Measurements from ENCODE around the gene DEF6. TPM values are rescaled to one million over a fixed set of nuclear protein-coding genes. Genes with fewer than 3 reads are reported as not detected.
"Not testable (repeated sequence)": the region's sequence is repeated elsewhere in the genome, so short reads cannot be mapped to it uniquely, and the experiment has no call there.

Gene DEF6
- total RNA-seq, 1 experiment from 2014 or later: 23.6 TPM

GRCh38 chr6:35278708-35279107, 18.9 kb upstream of the DEF6 start:
- no peak for DNase-seq (ENCODE audit: low read depth)

DNA sequence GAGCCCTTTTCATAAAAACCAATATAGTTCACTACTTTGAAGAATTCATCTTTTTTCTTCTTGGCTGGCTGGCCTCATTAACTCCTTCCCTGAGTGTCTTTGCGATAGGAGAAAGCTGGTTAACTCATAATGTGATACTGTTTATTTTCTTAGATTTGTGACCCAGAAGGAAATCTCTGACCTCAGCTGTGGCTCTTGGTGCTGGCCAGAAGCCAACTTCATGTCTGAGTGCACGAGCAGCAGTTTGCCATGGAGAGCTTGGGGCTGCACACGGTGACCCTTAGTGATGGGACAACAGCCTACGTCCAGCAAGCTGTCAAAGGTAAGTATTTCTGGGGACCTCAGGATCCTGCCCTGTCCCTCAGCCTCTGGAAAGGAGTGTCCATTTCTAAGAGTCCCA, 16.7 kb upstream of the DEF6 start:
- DNase-seq (ENCODE audit: low read depth): peak; percentile 46

DNA sequence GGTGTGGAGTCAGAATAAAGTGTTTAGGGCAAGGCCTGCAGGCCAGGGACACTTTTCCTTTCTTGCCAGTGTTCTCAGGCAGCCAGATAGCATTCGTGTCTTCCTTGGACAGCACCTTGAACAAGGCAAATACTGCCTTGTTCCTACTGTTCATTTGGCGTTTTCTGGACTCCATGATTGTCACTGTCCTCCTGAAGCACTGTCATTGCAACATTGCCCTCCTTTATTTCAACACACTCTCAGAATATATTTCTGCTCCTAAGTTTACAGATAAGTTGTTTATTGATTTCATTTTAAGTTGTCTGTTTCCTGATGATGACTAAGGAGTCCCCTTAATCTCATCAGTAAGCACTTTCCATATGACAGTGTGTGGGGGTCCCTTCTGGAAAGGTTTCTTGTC, 15.1 kb upstream of the DEF6 start:
- DNase-seq (ENCODE audit: low read depth): no peak

GRCh38 chr6:35283361-35283760, 14.3 kb upstream of the DEF6 start:
- no peak for DNase-seq (ENCODE audit: low read depth)

DNA sequence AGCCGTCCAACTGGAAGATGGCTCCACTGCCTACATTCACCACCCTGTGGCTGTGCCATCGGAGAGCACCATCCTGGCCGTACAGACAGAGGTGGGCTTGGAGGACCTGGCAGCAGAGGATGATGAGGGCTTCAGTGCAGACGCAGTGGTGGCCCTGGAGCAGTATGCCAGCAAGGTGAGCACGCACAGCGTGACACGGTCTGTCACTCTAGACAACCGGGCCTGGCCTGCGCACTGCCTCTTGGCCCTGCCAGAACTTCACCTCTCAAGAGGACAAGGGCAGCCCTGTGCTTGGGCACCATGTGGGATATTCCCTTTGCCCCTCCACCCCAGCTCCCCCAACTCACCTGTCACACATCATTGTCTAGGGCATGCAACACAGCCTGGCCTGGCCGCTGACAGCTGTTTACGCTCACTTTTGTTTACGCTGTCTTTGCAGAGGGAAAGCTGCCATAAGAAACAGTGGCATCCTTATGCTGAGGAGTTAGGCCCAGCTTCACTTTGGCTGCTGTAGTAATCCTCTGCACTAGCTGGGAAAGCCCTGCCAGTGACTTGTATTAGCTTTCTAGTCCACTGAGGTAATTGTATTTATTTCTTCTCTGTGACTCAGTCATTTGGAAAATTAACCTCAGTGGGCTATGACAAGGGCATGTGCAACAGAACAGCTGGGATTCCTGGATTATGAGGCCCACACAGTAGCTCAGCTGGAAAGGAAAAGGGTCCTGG, 9.8 kb upstream of the DEF6 start:
- no peak for DNase-seq (ENCODE audit: low read depth)

- DNase-seq (ENCODE audit: low read depth): no peak
These were observed 8.8 kb upstream of the DEF6 start for GRCh38 chr6:35288834-35289233.

DNA sequence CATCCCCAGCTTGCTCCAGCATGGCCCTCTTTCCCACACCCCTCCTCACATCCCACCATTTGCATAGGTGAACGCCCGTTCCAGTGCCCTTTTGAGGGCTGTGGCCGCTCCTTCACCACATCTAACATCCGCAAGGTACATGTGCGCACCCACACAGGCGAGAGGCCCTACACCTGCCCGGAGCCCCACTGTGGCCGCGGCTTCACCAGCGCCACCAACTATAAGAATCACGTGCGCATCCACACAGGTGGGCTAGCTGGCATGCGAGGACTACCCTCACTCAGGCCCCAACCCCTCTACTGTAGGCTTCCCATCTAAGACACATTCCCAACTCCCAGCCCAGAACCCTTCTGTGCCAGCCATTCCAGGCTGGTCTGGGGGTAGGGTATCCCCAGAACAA, 6.1 kb upstream of the DEF6 start:
- DNase-seq (ENCODE audit: low read depth): no peak

DNA sequence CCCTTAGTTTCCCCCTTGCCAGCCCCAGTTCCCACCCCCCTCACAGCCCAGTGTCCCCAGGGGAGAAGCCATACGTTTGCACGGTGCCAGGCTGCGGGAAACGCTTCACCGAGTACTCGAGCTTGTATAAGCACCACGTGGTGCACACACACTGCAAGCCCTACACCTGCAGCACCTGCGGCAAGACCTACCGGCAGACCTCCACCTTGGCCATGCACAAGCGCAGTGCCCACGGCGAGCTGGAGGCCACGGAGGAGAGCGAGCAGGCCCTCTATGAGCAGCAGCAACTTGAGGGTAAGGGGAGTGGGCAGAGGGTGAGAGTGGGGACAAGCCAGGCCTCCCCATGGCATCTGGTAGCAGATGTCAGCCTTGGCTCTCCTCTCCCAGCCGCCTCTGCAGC, 5.1 kb upstream of the DEF6 start:
- DNase-seq (ENCODE audit: low read depth): no peak

DNA sequence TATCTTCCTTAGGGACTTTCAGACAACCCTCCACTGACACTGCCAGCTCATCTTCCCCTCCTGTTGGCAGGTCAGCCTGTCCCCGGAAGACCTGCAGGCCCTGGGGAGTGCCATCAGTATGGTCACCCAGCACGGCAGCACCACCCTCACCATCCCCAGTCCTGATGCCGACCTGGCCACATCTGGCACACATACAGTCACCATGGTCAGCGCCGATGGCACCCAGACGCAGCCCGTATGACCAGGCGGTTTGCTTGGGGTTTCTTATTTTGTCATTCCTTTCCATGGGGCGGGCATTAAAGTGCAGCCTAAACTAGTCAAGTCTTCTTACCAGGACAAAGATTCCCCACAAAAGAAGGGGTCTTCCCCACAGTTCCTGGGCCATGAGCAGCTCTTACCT, 3.9 kb upstream of the DEF6 start:
- DNase-seq (ENCODE audit: low read depth): no peak

- peak; percentile 53 for DNase-seq (ENCODE audit: low read depth)
These were observed 3.2 kb upstream of the DEF6 start for GRCh38 chr6:35294308-35294945.

DNA sequence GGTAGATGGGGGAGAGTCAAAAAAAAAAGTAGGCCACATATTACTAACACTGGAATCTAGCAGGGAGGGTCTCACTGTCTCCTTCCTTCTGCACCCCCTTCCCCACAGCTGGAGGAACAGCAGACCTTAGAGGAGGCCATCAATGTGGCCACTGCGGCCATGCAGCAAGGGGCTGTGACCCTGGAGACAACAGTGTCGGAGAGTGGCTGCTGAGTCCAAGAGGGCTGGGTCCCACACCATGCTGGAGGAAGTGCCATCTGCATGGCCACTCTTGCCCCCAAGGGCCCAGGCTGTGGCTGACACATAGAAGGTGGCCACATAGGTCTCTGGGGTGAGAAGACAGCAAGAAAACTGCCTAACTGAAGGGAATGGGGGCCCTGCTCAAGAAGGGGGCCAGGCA, 2.6 kb upstream of the DEF6 start:
- no peak for DNase-seq (ENCODE audit: low read depth)

DNA sequence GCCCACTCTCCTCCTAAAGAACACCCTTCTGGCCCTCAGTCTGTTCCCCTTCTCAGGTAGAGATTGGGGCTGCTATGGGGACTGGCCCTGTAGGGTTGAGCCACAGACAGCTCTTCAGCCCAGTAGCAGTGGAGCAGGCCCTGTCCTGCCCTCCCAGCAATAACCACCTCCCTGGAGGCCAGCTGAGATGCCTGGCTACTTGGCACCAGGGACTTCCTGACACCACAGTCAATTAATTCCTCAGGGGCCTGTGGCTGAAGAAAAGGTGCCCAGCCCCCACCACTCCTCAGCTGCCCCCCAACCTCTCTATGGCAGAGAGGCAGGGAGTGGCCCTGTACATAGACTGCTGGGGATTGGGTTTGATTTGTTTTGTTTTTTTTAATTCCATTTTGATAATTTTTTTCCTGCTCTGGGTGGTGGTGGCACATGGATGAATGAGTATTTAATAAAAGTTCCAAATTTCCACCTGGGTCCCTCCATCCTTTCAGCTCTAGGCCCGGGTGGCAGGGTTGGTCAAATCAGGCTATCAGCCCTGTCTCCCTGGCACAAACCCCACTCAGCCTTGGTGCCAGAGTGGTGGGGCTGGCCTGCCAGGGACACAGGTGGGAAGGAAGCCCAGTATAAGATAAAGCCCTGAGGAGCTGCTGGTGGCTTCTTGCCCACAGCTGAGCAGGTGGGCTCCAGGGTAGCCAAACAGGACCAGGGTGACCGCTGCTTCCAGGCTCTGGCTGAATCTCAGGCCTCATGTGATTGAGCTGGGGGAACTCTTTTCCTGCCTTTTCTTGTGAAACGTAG, 1.9 kb upstream of the DEF6 start:
- DNase-seq (ENCODE audit: low read depth): no peak

DNA sequence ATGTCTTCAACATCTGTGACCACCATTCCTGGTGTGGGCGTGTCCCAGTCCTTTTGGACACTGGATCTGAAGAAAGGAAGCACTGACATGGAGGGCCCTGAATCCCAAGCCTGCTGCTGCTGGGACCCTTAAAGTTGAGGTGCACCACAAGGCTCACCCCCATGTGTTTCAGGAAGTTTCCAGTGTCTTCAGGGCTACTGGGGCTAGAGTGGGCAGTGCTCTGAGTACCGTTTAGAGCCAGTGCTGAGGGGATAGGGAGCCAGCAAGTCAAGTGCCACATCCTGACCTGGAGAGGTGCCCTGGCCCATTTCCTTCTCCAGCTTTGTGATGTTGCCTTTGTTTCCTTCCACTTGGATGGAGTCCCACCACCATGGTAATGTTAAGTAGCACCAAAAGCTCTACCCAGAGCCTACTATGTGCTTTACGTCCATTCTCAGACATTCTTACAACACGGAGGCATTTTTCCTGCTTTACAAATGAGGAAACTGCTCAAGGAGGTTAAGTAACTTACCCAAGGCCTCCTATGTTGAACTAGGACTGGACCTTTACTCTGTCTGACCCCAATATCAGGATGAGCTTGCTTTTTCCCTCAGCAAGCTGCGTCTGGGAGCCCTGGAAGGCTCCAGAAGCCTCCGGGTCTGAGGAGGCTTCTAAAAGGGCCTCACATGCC, 552 bp upstream of the DEF6 start:
- no peak for DNase-seq (ENCODE audit: low read depth)

DNA sequence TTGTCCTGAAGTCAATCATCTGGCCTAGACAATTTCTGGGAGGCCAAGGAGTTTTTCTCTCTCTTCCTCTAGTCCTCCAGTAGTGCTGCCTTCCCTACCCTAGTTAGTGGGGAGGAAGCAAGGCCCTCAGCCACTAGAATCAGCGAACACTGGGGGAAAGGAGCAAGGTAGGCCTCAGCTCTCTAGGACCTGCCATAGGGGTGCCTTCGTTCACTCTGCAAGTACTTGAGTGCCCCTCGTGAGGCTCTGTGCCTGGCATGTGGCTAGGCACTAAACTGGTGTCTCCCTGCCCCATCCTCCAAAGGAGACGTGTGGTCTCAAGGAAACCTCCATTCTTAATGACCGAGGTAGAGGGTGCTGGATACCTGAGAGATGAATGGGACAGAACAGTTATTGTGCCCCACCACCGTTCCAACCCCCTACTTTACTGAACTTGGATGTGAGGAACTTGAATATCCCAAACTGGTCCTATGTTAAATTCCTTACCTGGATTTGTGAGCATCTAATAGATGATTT, 1.1 kb downstream of the DEF6 start:
- DNase-seq (ENCODE audit: low read depth): no peak

GRCh38 chr6:35299674-35300073, 2.1 kb downstream of the DEF6 start:
- no peak for DNase-seq (ENCODE audit: low read depth)

- DNase-seq (ENCODE audit: low read depth): no peak
These were observed 3.2 kb downstream of the DEF6 start for GRCh38 chr6:35300848-35301247.

DNA sequence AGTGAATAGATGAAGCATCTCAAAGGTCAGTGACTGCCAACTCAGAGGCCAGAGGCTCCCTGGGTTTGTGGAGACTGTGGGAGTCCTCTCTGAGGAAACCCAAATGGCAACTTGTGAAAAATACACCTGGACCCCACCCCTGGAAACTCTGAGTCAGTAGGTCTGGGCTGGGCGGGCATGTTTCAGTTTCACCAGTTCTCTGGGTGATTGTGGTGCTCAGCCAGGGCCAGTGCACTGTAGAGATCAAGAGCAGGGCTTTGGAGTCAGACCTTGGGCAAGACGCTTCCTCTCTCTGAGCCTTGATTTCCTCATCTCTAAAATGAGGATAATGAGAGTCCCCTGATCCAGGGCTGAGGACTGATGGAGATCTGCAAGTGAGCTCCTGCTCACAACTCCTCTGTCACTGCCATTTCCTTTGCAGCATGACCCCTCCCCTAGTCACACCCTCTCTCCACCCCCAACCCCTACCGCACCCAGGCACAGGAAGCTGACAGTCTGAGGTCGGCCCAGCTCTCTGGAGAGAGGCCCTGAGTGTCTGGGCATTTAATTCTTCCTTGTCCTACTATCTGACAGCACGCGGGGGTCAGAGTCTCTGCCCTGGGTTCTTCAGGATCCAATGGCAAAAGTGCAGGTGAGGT, 5.1 kb downstream of the DEF6 start:
- DNase-seq (ENCODE audit: low read depth): peak; percentile 79

DNA sequence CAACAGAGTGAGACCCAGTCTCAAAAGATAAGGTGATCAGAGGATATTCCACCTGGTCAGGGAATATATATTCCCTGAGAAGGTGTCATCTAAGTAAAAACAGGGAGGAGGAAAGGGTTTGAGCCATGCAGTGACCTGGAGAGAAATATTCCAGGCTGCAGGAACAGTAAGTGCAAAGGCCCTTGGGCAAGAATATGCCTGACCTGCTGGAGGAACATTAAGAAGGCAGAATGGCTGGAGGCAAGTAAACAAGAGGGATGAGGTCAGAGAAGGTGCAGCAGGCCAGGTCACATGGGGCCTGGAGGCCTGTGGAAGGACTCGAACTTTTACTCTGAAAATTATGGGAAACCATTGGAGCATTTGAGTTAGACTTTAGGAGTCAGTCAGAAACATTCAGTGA, 6.7 kb downstream of the DEF6 start:
- no peak for DNase-seq (ENCODE audit: low read depth)

DNA sequence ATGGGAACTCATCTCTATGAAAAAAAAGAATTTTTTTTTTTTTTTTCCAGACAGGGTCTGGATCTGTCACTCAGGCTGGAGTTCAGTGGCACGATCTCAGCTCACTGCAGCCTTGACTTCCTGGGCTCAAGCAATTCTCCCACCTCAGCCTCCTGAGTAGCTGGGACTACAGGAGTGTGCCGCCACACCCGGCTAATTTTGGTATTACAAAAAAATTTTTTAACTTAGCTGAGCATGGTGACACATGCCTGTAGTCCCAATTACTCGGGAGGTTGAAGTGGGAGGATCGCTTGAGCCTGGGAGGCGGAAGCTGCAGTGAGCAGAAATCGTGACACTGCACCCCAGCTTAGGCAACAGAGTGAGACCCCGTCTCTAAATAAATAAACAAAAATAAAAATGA, 7.5 kb downstream of the DEF6 start:
- DNase-seq (ENCODE audit: low read depth): peak; percentile 29

GRCh38 chr6:35307138-35307537, 9.5 kb downstream of the DEF6 start:
- DNase-seq (ENCODE audit: low read depth): not testable (repeated sequence)

GRCh38 chr6:35308543-35308942, 10.9 kb downstream of the DEF6 start:
- DNase-seq (ENCODE audit: low read depth): not testable (repeated sequence)
